ENCODE data around the gene CPNE5.
"Not testable (repeated sequence)": the region's sequence is repeated elsewhere in the genome, so short reads cannot be mapped to it uniquely, and the experiment has no call there.

Gene CPNE5

DNA sequence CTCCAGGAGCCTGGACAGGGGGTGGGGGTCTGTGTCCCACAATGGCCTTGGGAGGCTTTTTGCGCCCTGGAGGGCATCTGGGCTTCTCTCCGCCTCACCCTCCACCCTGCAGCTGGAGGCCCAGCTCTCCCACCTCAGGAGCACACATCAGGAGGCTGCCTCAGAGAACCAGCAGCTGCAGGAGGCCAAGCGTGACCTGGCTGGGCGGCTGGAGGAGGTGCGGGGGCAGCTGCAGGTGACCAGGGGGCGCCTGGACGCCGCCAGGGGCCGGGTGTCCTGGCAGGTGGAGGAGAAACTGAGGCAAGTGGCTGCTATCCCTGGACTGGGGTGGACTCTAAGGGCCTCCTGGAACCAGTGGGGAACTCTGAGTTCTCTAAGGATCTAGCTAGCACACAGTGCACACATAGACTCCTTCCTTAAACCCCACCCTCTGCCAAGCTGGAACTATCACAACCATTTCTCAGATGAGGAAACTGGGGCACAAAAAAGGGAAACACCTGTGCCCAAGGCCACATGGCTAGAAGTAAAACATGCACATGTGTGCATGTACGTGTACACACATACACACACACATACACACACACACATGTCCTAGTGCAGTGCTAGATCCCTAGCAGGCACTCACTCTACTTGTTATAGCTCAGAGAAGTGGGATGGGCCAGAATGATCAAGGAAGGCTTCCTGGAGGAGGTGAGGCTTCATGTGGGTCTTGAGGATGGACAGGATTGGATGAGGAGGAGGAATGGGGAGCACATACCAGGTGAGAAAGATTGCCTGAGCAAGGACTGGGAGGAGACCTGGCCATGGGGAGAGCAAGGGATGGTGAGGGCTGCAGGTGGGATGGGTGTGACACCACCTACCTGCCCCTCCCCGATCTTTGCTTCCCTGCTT lies 118.7 kb downstream of the CPNE5 start:
- peak; percentile 37 for DNase-seq

DNA sequence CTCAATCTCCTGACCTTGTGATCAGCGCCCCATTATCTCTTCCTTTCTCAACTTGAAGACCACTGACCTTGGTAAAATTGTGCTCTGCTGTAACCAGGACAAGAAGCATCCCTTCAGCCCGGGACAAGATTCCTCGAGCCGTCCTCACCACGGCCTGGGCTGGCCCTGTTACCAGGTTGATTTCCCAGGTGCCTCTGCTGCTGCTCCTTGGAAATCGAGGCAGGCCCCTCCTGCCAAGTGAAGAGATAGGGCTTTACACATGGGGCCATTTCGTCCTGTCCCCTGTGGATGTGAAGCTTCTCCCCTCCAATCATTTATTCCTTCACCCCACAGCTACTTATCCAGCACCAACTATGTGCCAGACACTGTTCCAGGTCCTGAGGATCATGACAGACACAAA lies 120.1 kb downstream of the CPNE5 start:
- DNase-seq, result no peak

DNA sequence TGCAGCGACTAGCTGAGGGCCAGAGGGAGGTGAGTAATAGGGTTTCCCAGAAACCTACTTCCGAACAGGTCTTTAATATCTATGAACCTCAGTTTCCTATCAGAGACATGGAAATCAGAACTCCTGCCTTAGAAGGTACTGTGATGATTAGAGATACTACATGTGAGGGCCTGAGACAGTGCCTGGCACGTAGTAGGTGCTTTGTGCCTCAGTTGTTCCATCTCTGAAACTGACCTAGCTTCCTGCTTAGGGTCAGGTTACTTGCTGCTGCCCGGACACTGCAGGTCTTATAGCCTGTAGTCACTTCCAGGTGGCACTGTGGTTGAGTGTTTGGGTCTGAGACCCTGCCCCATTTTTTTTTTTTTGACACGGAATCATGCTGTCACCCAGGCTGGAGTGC lies 120.7 kb downstream of the CPNE5 start:
- no peak for DNase-seq

DNA sequence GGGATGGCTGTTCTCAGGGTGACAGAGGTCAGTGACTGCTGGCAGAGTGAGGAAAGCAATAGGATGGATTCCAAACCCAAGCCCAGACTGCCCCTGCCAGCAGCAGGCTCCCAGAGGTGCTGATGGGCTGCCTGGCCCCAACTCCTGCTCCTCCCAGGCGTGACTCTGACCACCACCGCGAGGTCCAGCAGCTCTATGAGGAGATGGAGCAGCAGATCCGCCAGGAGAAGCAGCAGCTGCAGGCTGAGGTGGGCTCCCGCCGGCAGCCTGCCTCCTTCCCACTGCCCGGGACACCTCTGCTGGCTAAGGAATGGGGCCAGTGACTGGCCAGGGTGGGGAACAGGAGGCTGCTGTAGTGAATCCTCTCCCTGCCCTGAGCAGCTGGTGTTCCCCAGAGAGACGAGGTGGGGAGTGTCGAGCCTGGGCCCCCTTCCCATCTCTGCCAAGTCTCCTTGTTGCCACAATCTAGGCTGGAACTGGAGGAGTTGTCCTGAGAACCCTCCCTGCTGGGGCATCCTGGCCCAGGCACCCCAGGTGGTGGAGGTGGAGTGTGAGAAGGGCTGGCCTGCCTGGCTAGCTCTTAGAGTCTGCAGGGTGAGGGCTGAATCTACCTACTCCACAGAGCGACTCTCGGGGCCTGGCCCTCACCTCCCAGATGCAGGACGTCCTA lies 121.2 kb downstream of the CPNE5 start:
- DNase-seq, result no peak

DNA sequence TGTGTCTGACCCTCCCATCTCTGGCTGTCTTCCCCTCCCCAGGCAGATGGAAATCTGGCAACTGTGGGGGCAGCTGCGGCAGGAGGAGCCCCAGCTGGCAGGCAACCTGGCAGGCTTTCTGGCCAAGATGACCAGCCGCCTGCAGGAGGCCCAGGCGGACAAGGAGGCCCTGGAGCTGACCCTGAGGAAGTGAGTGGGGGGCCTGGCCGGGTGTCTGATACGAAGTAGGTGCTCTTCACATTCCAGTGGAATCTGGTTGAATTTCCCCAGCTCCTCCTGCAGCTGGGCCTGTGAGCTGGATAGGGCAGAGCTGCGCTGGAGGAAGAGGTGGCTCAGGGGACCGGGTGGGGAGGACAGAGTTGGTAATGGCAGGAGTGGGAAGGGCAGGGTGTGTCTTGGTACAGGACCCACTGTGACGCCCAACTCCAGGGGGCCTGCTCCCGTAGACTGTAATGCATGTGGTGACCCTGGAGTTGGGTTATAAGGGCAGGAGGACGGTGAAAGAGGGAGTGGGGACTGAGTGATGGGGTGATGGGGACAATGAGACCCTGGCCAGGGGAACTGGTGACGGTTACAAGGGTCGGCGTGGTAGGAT lies 121.9 kb downstream of the CPNE5 start:
- no peak for DNase-seq

DNA sequence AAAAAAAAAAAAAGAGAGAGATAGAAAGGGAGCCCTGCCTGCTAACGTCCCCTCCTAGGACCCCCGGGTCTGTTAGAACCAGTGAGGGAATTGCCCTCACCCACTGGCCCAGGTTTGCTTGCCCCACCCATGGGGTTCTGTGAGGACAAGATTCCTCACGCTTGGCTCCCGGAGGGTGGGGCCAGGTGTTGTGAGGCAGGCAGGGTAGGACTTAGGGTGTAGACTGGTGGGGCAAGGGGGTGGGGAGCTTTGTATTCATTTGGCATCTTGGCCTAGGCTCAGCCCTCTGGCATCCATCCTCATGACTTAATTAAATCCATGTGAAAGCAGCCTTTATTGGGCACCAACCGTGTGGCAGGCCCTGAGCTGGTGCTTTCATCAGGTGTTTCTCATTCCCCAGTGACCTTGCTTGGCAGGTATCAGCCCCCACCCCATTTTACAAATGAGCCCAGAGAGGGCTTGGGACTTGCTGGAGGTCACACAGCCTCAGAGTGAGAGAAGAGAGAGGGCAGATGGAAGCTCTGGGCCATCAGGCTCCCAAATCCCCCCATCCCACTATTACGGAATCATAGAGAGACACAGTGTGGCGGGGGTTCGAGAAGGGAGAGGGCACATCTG lies 122.7 kb downstream of the CPNE5 start:
- DNase-seq, result no peak

DNA sequence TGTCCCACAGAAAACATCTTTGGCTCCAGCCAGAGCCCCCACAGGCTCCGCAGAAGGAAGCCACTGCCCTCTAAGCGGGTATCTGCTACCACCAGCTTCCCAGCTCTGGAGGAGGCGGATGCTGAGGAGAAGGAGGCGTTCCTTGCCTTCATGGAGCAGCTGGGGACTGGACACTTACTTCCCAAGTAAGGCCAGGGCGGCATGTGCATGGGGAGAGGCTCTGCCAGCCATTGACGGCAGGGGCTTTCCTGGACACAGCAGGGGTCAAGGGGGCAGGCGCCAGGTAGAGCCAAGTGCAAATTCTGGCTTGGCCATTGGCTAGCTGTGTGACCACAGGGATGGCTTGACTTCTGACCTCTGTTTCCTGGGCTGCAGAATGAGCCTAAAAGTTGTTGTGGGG lies 123.8 kb downstream of the CPNE5 start:
- no peak for DNase-seq

DNA sequence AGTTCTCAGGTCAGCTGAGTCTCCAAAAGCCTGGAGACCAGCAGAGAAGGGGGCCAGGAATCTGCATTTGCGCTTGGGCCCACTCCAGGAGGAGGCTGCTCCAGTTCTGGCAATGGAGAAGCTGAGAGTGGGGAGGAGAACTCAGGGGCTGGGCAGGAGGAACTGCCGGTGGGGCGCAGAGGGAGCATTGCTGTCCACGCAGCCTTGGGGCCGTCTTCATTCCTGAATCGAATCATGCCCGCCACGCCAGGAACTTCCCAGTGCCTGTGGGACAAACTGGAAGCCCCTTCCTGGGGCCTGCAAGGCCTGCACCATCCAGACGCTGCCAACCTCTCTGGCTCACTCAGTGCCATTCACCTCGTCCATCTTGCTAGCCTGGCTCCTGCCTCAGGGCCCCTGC lies 124.7 kb downstream of the CPNE5 start:
- no peak for DNase-seq

DNA sequence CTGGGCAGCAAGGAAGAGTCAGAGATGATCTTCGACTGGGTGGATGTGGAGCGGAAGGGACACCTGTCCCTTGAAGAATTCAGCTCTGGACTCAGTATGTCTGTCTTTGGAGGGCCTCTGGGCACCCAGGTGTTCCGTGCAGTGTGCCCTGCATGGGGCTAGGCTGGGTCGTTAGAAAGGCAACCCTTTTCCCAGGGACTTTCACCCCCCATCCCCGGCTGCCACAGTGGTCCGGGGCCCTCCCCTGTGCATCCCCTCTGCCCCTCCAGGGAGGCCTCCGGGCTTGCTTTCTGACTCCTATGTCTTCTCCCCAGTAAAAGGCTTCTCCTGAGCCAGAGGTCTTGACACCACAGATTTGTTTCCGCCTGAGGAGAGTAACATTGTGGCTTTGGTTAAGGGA lies 125.4 kb downstream of the CPNE5 start:
- no peak for DNase-seq

DNA sequence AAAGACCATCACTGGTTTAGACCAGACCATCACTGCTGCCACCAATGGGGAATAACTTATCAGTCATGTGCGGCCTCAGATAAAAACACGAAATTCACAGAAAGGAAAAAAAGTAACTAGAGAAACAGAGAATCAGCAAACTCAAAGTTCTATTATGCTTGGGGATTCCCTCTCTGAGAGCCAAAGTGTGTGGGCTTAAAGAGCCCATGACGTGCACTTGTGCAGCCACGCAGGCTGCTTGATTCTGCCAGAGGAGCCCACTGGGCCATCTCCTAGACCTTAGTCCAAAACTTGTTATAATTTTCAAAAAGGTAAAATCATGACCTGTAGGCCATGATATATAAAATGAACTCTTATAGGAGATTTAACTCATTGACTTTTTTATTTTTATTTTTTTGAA lies 126.4 kb downstream of the CPNE5 start:
- DNase-seq, result no peak

DNA sequence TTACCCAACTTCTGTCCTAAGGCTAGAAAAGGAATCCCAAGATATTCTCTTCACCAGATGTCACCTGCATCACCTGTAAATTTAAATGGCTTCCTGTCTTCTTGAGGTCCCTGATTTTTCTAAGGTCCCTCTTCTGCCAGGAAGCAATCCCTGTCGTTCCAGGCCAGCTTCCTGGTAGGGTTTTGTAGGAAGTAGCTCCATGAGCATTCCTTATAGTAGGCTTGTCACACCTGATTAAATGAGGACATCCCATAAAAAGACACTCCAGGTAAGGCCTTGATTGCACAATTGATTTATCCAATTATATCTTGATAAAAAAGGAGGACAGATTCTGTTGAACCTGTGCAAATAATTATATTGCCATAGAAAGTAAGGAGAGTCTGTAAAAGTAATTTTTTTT lies 132.9 kb downstream of the CPNE5 start:
- no peak for DNase-seq

DNA sequence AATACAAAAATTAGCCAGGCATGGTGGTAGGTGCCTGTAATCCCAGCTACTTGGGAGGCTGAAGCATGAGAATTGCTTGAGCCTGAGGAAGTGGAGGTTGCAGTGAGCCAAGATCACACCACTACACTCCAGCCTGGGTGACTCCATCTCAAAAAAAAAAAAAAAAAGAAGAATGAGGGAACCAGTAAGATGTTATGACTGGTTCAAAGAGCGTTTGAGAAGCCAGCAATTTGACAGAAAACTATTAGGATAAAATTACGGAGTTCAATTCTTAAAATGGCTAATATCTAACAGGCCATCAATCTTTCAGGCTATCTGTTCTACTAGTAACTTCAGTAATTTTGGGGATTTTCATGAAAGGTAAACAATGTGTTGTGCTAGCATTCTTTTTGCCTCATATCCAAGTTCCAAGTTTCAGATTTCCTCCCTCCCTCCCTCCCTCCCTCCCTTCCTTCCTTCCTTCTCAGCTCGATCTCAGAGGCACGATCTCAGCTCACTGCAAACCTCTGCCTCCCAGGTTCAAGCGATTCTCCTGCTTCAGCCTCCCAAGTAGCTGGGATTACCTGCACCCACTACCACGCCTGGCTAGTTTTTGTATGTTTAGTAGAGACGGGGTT lies 134.2 kb downstream of the CPNE5 start:
- not testable (repeated sequence) for DNase-seq

DNA sequence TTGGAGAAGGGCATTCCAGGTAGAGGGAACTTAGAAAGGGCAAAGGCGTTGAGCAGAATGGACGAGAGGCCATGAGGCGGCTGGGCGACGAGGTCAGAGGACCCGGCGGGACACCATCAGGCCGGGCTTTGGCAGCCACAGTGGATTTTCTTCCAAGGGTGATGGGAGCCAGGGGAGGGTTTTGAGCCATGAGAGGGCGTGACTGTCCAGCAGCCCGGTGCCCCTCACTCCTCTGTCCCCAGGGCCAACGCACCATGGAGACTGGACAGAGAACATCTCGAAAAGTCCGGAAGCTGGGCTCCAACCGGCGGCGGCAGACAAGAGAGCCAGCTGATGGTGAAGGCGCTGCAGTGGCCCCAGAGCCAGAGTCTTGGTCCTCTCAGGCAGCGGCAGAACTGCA lies 135.3 kb downstream of the CPNE5 start:
- DNase-seq, result no peak

DNA sequence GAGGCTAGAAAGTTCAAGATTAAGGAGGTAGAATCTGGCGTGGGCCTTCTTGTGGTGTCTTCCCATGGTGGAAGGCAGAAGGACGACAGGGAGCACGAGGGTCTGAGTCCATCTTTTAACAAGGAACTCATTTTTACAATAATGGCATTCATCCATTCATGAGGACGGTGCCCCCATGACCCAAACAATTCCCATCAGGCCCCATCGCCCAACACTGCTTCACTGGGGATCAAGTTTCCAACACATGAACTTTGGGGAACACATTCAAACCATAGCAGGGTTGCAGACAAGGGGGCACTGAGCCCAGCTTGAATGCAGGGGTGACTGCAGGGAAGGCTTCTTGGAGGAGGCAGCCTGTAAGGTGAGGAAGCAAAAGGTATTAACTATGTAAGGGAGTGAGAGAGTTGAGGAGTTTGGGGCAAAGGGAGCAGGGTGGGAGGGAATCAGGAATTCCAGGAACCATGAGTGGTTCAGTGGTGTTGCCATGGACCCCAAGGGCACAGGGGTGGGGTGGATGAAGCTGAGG lies 136.1 kb downstream of the CPNE5 start:
- no peak for DNase-seq

DNA sequence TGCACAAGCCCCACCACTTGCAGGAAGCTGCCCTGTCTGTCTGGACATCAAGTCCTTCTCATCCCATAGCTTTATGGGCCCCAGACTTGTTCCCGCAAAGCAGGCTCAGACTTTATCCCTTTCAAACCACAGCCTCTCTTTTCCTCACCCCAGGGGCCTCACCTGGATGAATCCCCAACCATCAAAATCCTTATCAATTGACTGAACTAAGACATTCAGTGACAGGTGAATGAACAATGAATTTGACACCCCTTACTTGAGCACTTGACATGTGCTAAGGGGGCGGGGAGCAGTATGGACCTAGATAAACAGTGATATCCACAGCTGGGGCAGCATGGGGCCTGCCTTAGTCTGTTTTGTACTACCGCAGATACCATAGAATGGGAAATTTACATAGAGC lies 136.6 kb downstream of the CPNE5 start:
- no peak for DNase-seq

DNA sequence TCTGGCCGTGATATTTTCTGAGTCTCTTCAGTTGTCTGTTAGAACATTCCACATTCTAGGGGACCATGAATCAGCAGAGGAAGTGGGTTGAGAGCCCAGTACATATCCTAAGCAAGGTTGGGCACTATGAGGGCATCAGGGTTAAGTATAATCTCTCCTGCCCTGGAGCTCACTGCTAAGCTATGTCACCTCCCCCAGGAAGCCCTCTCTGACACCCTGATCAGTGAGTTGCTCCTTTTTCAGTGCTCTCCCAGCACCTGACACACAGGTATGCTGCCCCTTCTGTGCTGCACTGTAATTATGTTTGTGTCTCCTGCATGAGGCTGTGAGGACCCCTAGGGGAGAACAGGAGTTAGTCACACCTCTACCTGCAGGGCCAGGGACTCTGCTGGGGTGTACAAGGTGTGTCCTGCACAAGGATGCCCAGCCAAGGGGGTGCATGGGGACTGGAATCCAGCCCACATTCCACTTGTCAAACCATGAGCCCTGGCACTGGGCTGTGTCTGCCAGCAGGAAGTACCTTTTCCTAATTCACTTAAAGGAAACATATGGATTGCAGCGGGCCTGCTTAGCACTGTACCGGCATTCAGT lies 137.7 kb downstream of the CPNE5 start:
- no peak for DNase-seq

DNA sequence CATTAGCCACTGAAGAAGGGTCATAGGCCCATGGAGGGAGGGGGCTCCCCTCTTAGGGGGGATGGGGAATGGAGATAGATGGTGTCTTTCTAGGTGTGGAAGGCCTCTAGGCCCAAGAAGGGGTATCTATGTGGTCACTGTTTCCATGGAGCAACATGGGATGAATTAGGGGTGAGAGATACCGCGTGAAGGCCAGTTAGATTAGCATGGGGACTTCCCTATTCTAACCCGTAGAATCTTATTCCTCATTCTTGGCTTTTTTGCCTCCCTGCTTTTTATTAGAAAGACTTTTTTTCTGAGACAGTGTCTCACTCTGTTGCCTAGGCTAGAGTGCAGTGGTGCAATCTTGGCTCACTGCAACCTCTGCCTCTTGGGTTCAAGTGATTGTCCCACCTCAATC lies 138.4 kb downstream of the CPNE5 start:
- no peak for DNase-seq

DNA sequence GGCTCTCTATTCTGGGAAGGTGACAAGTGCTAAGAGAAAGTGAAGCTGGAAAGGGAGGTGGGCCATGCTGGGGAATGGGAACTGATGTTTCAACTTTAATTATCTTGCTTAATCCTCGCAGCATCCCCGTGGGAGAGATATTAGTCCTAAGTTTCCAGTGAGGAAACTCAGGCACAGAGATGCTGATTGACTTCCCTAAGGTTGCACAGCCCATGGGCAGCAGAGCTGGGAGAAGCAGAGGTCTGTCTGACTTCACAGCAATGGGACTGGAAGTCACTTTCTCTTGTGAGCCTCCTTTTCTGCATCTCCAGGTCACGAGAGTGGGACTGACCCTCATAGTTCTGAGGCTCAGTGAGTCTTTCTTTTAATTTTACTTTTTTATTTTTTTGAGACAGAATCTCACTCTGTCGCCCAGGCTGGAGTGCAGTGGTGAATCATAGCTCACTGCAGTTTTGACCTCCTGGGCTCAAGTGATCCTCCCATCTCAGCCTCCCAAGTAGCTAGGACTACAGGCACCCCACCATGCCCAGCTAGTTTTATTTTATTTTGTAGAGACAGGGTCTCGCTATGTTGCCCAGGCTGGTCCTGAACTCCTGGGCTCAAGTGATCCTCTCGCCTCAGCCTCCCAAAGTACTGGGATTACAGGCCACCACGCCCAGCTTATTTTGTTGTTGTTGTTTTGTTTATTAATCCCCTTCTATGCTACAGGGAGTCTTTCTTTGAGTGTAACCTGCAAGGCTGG lies 139.0 kb downstream of the CPNE5 start:
- no peak for DNase-seq

DNA sequence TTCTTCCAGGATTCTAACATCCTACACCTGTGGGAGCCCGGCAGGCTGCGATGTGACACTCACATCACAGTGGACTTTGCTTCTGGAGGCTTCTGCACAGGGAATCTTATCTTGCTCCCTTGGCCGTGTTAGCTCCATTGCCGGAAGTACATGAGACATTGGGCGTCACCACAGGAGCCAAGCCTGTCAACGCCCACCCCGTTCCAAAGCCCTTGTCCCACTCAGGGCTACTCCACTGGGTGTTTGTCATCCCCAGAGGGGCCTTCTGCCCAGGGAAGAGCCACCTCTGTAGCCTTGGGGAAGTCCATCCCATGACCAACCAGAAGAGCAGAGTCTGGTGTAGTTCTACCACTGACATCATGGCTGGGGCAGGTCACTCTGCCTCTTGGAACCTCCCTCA lies 139.9 kb downstream of the CPNE5 start:
- no peak for DNase-seq

DNA sequence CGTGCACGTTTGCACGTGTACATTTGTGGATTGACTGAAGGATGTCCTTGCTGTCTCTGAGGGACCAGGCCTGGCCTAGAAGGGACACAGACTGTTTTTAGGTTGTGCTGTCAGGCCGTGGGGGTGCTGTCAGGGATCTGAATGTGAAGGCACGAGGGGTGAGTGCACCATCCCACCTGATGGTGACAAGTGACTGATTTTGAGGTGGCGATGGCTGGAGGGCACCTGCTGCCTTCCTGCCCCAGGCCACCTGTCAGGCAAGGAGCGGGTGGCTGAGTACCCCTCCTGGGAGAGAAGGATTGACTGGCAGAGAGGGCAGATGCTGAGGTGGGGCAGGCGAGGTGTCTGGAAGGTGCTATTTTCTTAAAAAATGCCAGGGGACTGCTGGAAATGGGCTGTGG lies 140.4 kb downstream of the CPNE5 start:
- DNase-seq, result no peak

DNA sequence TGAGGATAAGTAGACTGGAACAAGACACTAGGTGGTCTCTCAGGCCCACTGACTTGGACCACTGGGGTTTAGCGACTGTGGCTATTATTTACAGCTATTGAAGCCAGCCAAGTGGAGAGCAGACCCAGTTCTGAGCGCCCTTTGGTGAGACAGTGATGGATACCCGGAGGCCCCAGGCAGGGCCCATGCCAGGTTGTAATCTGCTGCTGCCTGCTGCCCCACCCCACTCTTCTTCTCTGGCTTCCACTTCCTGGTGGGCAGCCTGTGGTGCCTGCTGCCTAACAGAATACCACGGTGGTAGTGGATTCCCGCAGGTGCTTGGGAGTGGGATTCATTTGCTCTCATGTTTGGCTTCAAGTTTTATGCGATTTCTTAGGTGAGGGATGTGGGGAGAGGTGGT lies 141.0 kb downstream of the CPNE5 start:
- DNase-seq, result no peak

DNA sequence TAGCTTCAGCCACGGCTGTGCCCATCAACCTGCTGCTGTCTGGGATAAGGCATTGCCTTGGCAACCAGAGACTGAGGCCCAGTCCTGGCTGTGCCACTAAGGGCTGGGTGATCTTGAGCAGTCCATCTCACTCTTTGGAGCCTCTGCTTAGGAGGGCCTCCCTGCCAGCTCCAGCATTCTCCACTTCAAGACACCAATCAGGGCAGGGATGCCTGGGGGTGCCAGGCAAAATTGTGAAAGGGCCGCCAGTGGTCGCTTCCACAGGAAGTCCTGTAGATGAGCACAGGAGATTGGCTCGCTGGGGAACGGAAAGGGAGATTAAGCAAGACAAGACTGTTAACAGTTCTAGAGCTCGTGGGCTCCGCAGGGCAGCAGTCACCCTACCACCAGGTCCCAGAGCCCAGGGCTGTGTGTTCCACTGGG lies 141.8 kb downstream of the CPNE5 start, which contains the start of gene RAB44:
RAB44 (plus strand) TSS at position 346 of the 423 bp plus-strand sequence. CDS start 6,410 bp downstream, outside the sequence.
- no peak for DNase-seq
